ENCODE data around the gene NPAS3.

DNA sequence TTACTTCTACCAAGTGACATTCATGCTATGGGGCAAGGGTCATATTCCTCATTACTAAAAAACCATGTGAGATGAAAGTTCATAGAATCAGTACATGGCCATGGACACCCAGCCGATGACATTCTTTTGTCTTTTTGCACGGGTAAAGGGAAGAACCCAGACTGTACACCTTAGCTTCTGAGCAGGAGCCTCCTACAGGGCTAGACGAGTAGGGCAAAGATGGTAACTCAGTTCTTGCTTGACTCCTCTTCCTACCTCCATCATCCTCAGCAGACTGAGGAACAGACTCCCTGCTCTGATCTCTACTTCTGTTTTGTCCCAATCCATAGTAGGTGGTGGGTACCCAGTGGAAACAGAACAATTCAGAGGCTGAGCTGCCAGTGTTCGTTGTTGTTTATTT lies 281.3 kb downstream of the NPAS3 start:
- TF ChIP-seq POLR2A (IDR thresholded peaks at IDR 0.05; ENCODE audit: low read length), result no peak
- no peak for TF ChIP-seq GATA1 (IDR thresholded peaks at IDR 0.05; ENCODE audit: low read depth, low read length)

Measured in erythroblast (primary cell).